HL-60 (cell line): Measurements from ENCODE around the gene RNLS.

Source experiments
- GABPA ChIP-seq: IDR thresholded peaks from 2 replicates; pipeline ENCODE4 v1.6.1; 2012; ENCODE audit warnings: low read depth
- POLR2AphosphoS5 ChIP-seq: IDR thresholded peaks from 2 replicates; pipeline ENCODE4 v1.6.1; 2012; ENCODE audit warnings: low read depth
- SPI1 ChIP-seq: IDR thresholded peaks from 2 replicates; pipeline ENCODE4 v1.6.1; 2012; ENCODE audit warnings: low read depth, mild to moderate bottlenecking, borderline replicate concordance
- TF ChIP-seq, protein P1 (sequence below): IDR thresholded peaks from one replicate; pipeline ENCODE4 v1.5.1; 2011; ENCODE audit warnings: low read length, control low read depth, inconsistent platforms; ENCODE audit not compliant: insufficient read depth
- TF ChIP-seq, protein P2 (sequence below): IDR thresholded peaks from 2 replicates; pipeline ENCODE4 v1.6.1; 2012; ENCODE audit warnings: low read depth; ENCODE audit not compliant: insufficient replicate concordance

DNA sequence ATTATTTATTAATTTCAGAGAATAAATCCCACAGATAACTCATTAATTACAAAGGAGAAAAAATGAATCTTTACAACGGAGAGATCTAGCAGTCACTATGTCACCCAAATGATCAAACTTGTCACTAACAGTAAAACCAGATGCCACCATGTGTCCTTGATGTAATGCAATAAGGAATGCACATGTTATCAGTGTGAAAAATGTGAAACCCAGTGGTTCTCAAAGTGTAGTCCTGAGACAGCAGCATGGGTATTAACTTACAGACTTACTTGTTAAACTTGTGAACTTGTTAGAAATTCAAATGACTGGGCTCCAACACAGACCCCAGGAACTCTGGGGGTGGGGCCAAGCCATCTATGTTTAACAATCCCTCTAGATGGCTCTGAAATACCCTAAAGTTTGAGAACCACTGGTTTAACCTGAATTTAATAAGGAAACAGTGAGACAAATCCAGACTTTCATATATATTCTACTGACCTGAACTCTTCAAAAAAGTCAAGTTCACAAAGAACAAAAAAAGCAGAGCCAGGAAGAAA lies 77.4 kb downstream of the RNLS start:
- TF ChIP-seq, protein P1, sequence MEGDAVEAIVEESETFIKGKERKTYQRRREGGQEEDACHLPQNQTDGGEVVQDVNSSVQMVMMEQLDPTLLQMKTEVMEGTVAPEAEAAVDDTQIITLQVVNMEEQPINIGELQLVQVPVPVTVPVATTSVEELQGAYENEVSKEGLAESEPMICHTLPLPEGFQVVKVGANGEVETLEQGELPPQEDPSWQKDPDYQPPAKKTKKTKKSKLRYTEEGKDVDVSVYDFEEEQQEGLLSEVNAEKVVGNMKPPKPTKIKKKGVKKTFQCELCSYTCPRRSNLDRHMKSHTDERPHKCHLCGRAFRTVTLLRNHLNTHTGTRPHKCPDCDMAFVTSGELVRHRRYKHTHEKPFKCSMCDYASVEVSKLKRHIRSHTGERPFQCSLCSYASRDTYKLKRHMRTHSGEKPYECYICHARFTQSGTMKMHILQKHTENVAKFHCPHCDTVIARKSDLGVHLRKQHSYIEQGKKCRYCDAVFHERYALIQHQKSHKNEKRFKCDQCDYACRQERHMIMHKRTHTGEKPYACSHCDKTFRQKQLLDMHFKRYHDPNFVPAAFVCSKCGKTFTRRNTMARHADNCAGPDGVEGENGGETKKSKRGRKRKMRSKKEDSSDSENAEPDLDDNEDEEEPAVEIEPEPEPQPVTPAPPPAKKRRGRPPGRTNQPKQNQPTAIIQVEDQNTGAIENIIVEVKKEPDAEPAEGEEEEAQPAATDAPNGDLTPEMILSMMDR: no peak
- no peak for TF ChIP-seq GABPA
- TF ChIP-seq POLR2AphosphoS5: no peak
- TF ChIP-seq, protein P2, sequence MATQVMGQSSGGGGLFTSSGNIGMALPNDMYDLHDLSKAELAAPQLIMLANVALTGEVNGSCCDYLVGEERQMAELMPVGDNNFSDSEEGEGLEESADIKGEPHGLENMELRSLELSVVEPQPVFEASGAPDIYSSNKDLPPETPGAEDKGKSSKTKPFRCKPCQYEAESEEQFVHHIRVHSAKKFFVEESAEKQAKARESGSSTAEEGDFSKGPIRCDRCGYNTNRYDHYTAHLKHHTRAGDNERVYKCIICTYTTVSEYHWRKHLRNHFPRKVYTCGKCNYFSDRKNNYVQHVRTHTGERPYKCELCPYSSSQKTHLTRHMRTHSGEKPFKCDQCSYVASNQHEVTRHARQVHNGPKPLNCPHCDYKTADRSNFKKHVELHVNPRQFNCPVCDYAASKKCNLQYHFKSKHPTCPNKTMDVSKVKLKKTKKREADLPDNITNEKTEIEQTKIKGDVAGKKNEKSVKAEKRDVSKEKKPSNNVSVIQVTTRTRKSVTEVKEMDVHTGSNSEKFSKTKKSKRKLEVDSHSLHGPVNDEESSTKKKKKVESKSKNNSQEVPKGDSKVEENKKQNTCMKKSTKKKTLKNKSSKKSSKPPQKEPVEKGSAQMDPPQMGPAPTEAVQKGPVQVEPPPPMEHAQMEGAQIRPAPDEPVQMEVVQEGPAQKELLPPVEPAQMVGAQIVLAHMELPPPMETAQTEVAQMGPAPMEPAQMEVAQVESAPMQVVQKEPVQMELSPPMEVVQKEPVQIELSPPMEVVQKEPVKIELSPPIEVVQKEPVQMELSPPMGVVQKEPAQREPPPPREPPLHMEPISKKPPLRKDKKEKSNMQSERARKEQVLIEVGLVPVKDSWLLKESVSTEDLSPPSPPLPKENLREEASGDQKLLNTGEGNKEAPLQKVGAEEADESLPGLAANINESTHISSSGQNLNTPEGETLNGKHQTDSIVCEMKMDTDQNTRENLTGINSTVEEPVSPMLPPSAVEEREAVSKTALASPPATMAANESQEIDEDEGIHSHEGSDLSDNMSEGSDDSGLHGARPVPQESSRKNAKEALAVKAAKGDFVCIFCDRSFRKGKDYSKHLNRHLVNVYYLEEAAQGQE: no peak
- TF ChIP-seq SPI1: no peak
